WTC11 (cell line): ENCODE data around the gene CLIC6. TPM values are rescaled to one million over a fixed set of nuclear protein-coding genes. Genes with fewer than 3 reads are reported as not detected.

ENCODE experiments used
- ATAC-seq: fragments of 200-7000 bp; cut with Tn5 transposase; 2 replicates; pipeline ENCODE4 v1.10.0; 2021; ENCODE audit warnings: mild to moderate bottlenecking, moderate library complexity
- CTCF ChIA-PET: fragments of 300-600 bp; sonication (Branson Sonifier 250); formaldehyde crosslinking; loops from one replicate; lab custom pipeline; 2021; ENCODE audit warnings: antibody characterized with exemption; lab: Charles Lee
- POLR2A ChIA-PET: fragments of 350-600 bp; sonication (Branson Sonifier 250); formaldehyde crosslinking; loops from one replicate; lab custom pipeline; 2021; ENCODE audit warnings: antibody characterized with exemption; lab: Charles Lee
- DNase-seq: peaks from one replicate; pipeline ENCODE4 v3.0.0; 2021; ENCODE audit warnings: low spot score
- H3K27ac Mint-ChIP-seq: 2 replicates; pipeline ENCODE4 v1.8.0; 2021; ENCODE audit warnings: mixed read lengths
- H3K27me3 Mint-ChIP-seq: 2 replicates; pipeline ENCODE4 v1.8.0; 2021; ENCODE audit warnings: low read depth, mild to moderate bottlenecking, moderate library complexity, mixed read lengths
- H3K36me3 Mint-ChIP-seq: 2 replicates; pipeline ENCODE4 v1.8.0; 2021; ENCODE audit warnings: mixed read lengths
- H3K4me1 Mint-ChIP-seq: 2 replicates; pipeline ENCODE4 v1.8.0; 2022; ENCODE audit warnings: mixed read lengths
- H3K4me3 Mint-ChIP-seq: 2 replicates; pipeline ENCODE4 v1.8.0; 2021; ENCODE audit warnings: mild to moderate bottlenecking, moderate library complexity, mixed read lengths
- H3K9me3 Mint-ChIP-seq: 2 replicates; pipeline ENCODE4 v1.8.0; 2021; ENCODE audit warnings: mixed read lengths
- ATF3 ChIP-seq: sonication (generic); formaldehyde crosslinking; conservative IDR thresholded peaks from 2 replicates; pipeline ENCODE4 v1.8.1; 2022; ENCODE audit warnings: mild to moderate bottlenecking, missing genetic modification reagents
- CDX4 ChIP-seq: fragments of 250-450 bp; sonication (Bioruptor Pico); IDR thresholded peaks from 2 replicates; pipeline ENCODE4 v1.9.0; 2021; ENCODE audit warnings: moderate library complexity, mild to moderate bottlenecking, inconsistent platforms, borderline replicate concordance
- CREM ChIP-seq: sonication (generic); formaldehyde crosslinking; IDR thresholded peaks from 2 replicates; pipeline ENCODE4 v1.8.1; 2022; ENCODE audit warnings: mild to moderate bottlenecking, missing genetic modification reagents, moderate library complexity
- CTCF ChIP-seq: fragments of 200-600 bp; IDR thresholded peaks from 2 replicates; pipeline ENCODE4 v1.8.0; 2022; ENCODE audit warnings: antibody characterized with exemption
- ELF4 ChIP-seq: sonication (generic); formaldehyde crosslinking; IDR thresholded peaks from 2 replicates; pipeline ENCODE4 v1.8.1; 2022; ENCODE audit warnings: low read depth, mild to moderate bottlenecking, moderate library complexity, missing genetic modification reagents
- FOXJ3 ChIP-seq: sonication (generic); formaldehyde crosslinking; IDR thresholded peaks from 2 replicates; pipeline ENCODE4 v1.9.0; 2021; ENCODE audit warnings: missing genetic modification reagents, mild to moderate bottlenecking, borderline replicate concordance
- FOXK1 ChIP-seq: sonication (generic); formaldehyde crosslinking; IDR thresholded peaks from 2 replicates; pipeline ENCODE4 v1.8.0; 2022; ENCODE audit warnings: mild to moderate bottlenecking, moderate library complexity, missing genetic modification reagents
- GRHL2 ChIP-seq: fragments of 250-450 bp; sonication (Bioruptor Pico); IDR thresholded peaks from 2 replicates; pipeline ENCODE4 v1.8.0; 2022; ENCODE audit warnings: mild to moderate bottlenecking, moderate library complexity; ENCODE audit not compliant: insufficient replicate concordance, severe bottlenecking
- JAZF1 ChIP-seq: fragments of 250-450 bp; sonication (Bioruptor Pico); IDR thresholded peaks from 2 replicates; pipeline ENCODE4 v1.9.0; 2021; ENCODE audit warnings: moderate library complexity, mild to moderate bottlenecking, inconsistent platforms
- JUN ChIP-seq: sonication (generic); formaldehyde crosslinking; IDR thresholded peaks from 2 replicates; pipeline ENCODE4 v1.8.0; 2023; ENCODE audit warnings: mild to moderate bottlenecking, missing genetic modification reagents
- KAT7 ChIP-seq: sonication (generic); formaldehyde crosslinking; IDR thresholded peaks from 2 replicates; pipeline ENCODE4 v1.8.1; 2023; ENCODE audit warnings: missing genetic modification reagents, mild to moderate bottlenecking, borderline replicate concordance
- MAX ChIP-seq: sonication (generic); formaldehyde crosslinking; IDR thresholded peaks from 2 replicates; pipeline ENCODE4 v1.8.0; 2022; ENCODE audit warnings: mild to moderate bottlenecking, missing genetic modification reagents
- NFATC4 ChIP-seq: fragments of 250-450 bp; sonication (Bioruptor Pico); IDR thresholded peaks from 2 replicates; pipeline ENCODE4 v1.9.0; 2021; ENCODE audit warnings: mild to moderate bottlenecking
- NFYB ChIP-seq: sonication (generic); formaldehyde crosslinking; conservative IDR thresholded peaks from 2 replicates; pipeline ENCODE4 v1.8.0; 2022; ENCODE audit warnings: low read depth, missing genetic modification reagents
- NR2C2 ChIP-seq: sonication (generic); formaldehyde crosslinking; IDR thresholded peaks from 2 replicates; pipeline ENCODE4 v1.8.0; 2022; ENCODE audit warnings: mild to moderate bottlenecking, missing genetic modification reagents
- SMAD4 ChIP-seq: sonication (generic); formaldehyde crosslinking; IDR thresholded peaks from 2 replicates; pipeline ENCODE4 v1.8.0; 2022; ENCODE audit warnings: mild to moderate bottlenecking, missing genetic modification reagents
- SOX15 ChIP-seq: fragments of 250-450 bp; sonication (Bioruptor Pico); IDR thresholded peaks from 2 replicates; pipeline ENCODE4 v1.9.0; 2021; ENCODE audit warnings: mild to moderate bottlenecking
- TEAD4 ChIP-seq: sonication (generic); formaldehyde crosslinking; IDR thresholded peaks from 2 replicates; pipeline ENCODE4 v1.8.0; 2022; ENCODE audit warnings: mild to moderate bottlenecking, missing genetic modification reagents
- TP53 ChIP-seq: sonication (generic); formaldehyde crosslinking; IDR thresholded peaks from 2 replicates; pipeline ENCODE4 v1.8.1; 2023; ENCODE audit warnings: mild to moderate bottlenecking, missing genetic modification reagents
- ZBTB21 ChIP-seq: sonication (generic); formaldehyde crosslinking; IDR thresholded peaks from 2 replicates; pipeline ENCODE4 v1.8.1; 2023; ENCODE audit warnings: mild to moderate bottlenecking, missing genetic modification reagents, borderline replicate concordance
- ZNF121 ChIP-seq: sonication (generic); formaldehyde crosslinking; IDR thresholded peaks from 2 replicates; pipeline ENCODE4 v1.8.0; 2023; ENCODE audit warnings: missing genetic modification reagents
- ZNF263 ChIP-seq: sonication (generic); formaldehyde crosslinking; IDR thresholded peaks from 2 replicates; pipeline ENCODE4 v1.8.1; 2022; ENCODE audit warnings: low read depth, mild to moderate bottlenecking, moderate library complexity, missing genetic modification reagents
- ZNF317 ChIP-seq: sonication (generic); formaldehyde crosslinking; IDR thresholded peaks from 2 replicates; pipeline ENCODE4 v1.8.1; 2023; ENCODE audit warnings: low read depth, mild to moderate bottlenecking, moderate library complexity, missing genetic modification reagents, borderline replicate concordance
- ZNF423 ChIP-seq: fragments of 250-450 bp; sonication (Bioruptor Pico); IDR thresholded peaks from 2 replicates; pipeline ENCODE4 v2.1.2; 2022; ENCODE audit warnings: mild to moderate bottlenecking, moderate library complexity
- ZNF671 ChIP-seq: fragments of 250-450 bp; sonication (Bioruptor Pico); IDR thresholded peaks from 2 replicates; pipeline ENCODE4 v1.8.0; 2021; ENCODE audit warnings: mild to moderate bottlenecking
- ZSCAN18 ChIP-seq: fragments of 250-450 bp; sonication (Bioruptor Pico); IDR thresholded peaks from 2 replicates; pipeline ENCODE4 v2.1.2; 2022; ENCODE audit warnings: mild to moderate bottlenecking, moderate library complexity
- total RNA-seq: library from RNA; stranded (reverse); gene quantifications from 3 replicates; pipeline ENCODE4 v1.2.3, GENCODE V29; 2021

Gene CLIC6
- total RNA-seq, 1 experiment from 2014 or later = 1.8 TPM

GRCh38 chr21:34651642-34652041 lies 17.2 kb upstream of the CLIC6 start:
- Mint-ChIP-seq H3K36me3 (no peaks in the 10 kb centered on the region), H3K4me3 (no peak overlapping the region), H3K27ac (no peak overlapping the region), H3K4me1 (no peaks in the 10 kb centered on the region), H3K9me3 (peaks cover 19% of the 10 kb centered on the region), H3K27me3 (peaks cover 9% of the 10 kb centered on the region)
- DNase-seq (no peak), ATAC-seq (no peak)
- POLR2A ChIA-PET = no interaction called here
- TF ChIP-seq SOX15 (no peak), ELF4 (CRISPR knock-in tag) (no peak), ZNF317 (CRISPR knock-in tag) (no peak), FOXJ3 (no peak), CREM (CRISPR knock-in tag) (no peak), ZNF121 (CRISPR knock-in tag) (no peak), JUN (CRISPR knock-in tag) (no peak), KAT7 (CRISPR knock-in tag) (no peak)
- CTCF ChIA-PET = no interaction called here

GRCh38 chr21:34653522-34653921 lies 15.3 kb upstream of the CLIC6 start:
- H3K4me3 Mint-ChIP-seq = no peak overlapping the region
- ATAC-seq (no peak), DNase-seq (no peak)
- H3K27ac Mint-ChIP-seq = no peak overlapping the region
- peaks cover 19% of the 10 kb centered on the region for H3K9me3 Mint-ChIP-seq
- H3K36me3 Mint-ChIP-seq = no peaks in the 10 kb centered on the region
- peaks cover 23% of the 10 kb centered on the region for H3K27me3 Mint-ChIP-seq
- POLR2A ChIA-PET = no interaction called here
- CTCF ChIA-PET = interaction anchor here (0.5 kb wide), 1 partner anchor 1294 kb away, joined by 3 read pairs; no protein-coding TSS in a partner anchor
- no peaks in the 10 kb centered on the region for H3K4me1 Mint-ChIP-seq
- TF ChIP-seq MAX (no peak), ZSCAN18 (CRISPR knock-in tag) (no peak), ZNF263 (CRISPR knock-in tag) (no peak), CDX4 (no peak), JAZF1 (no peak), NR2C2 (CRISPR knock-in tag) (no peak), NFATC4 (CRISPR knock-in tag) (no peak), ELF4 (CRISPR knock-in tag) (no peak), FOXK1 (CRISPR knock-in tag) (no peak), ZNF423 (CRISPR knock-in tag) (no peak), ZBTB21 (CRISPR knock-in tag) (no peak), ZNF671 (CRISPR knock-in tag) (no peak), SMAD4 (CRISPR knock-in tag) (no peak)
- TF ChIP-seq, all 79 proteins: peak for 0

- POLR2A ChIA-PET = interaction anchor here (0.6 kb wide), 1 partner anchor 329 kb away, joined by 3 read pairs; no protein-coding TSS in a partner anchor
- peaks cover 24% of the 10 kb centered on the region for H3K9me3 Mint-ChIP-seq
- DNase-seq = no peak
- H3K36me3 Mint-ChIP-seq = no peaks in the 10 kb centered on the region
- H3K27ac Mint-ChIP-seq = no peak overlapping the region
- H3K4me3 Mint-ChIP-seq = no peak overlapping the region
- no peaks in the 10 kb centered on the region for H3K4me1 Mint-ChIP-seq
- H3K27me3 Mint-ChIP-seq = peaks cover 43% of the 10 kb centered on the region
- no peak for ATAC-seq
- CTCF ChIA-PET = no interaction called here
- TF ChIP-seq JUN (CRISPR knock-in tag) (no peak), TEAD4 (CRISPR knock-in tag) (no peak)
Observed at GRCh38 chr21:34661848-34662247, 6.9 kb upstream of the CLIC6 start.

- Mint-ChIP-seq H3K9me3 (peaks cover under 1% of the 10 kb centered on the region; the same call in 1 of the 2 replicates), H3K27ac (no peak overlapping the region), H3K27me3 (peaks cover 75% of the 10 kb centered on the region), H3K4me1 (peaks cover 12% of the 10 kb centered on the region), H3K36me3 (no peaks in the 10 kb centered on the region), H3K4me3 (no peak overlapping the region)
- DNase-seq (no peak), ATAC-seq (no peak)
- TF ChIP-seq CTCF = no peak
- no peak for TF ChIP-seq TP53 (CRISPR knock-in tag)
- no peak for TF ChIP-seq GRHL2 (CRISPR knock-in tag)
- no peak for TF ChIP-seq FOXJ3
- no peak for TF ChIP-seq NFYB (CRISPR knock-in tag)
- no peak for TF ChIP-seq ATF3 (CRISPR knock-in tag)
- ChIA-PET POLR2A (no interaction called here), CTCF (no interaction called here)
Observed at GRCh38 chr21:34667761-34668160, 1.0 kb upstream of the CLIC6 start.
